SK-N-SH (cell line): ENCODE results near the gene H2AZ2. TPM values are rescaled to one million over a fixed set of nuclear protein-coding genes. Genes with fewer than 3 reads are reported as not detected.
A peak's percentile ranks its signal among the peaks of the same experiment; 100 is the strongest.

Source experiments
- CTCF ChIA-PET: fragments of 300-600, 350-600 bp; formaldehyde crosslinking; extraction: SDS; loops from one replicate; lab custom pipeline; 2021; lab: Yijun Ruan, JAX
- POLR2A ChIA-PET: fragments of 350-600 bp; sonication (Branson Sonifier 250); formaldehyde crosslinking; extraction: SDS; loops from one replicate; lab custom pipeline; 2020; ENCODE audit warnings: antibody characterized with exemption, inconsistent platforms; lab: Yijun Ruan, JAX
- DNase-seq: peaks from one replicate; pipeline ENCODE4 v3.0.0; 2012
- H2AFZ ChIP-seq: fragments of 200-600 bp; sonication (generic); 2 replicates; pipeline ENCODE4 v1.8.1; 2016; ENCODE audit warnings: antibody characterized with exemption, mild to moderate bottlenecking, low read depth
- H3F3A ChIP-seq: fragments of 200-600 bp; sonication (generic); replicated peaks from 2 replicates; pipeline ENCODE3; 2016; ENCODE audit warnings: antibody characterized with exemption, mild to moderate bottlenecking; ENCODE audit not compliant: insufficient read depth
- H3K27ac ChIP-seq, 2 experiments: fragments of 200-500 bp in 1 of 2; fragments of 200-600 bp in 1 of 2; sonication (Bioruptor generic) in 1 of 2; sonication (generic), shearing (Covaris generic) in 1 of 2; 2 replicates each; pipeline versions ENCODE4 v1.5.1 to v1.6.1; 2014 to 2016; ENCODE audit warnings: low read depth in 2 of 2, inconsistent platforms in 1 of 2, low read length in 1 of 2, mild to moderate bottlenecking in 1 of 2, mixed read lengths in 1 of 2
- H3K27me3 ChIP-seq: fragments of 200-600 bp; sonication (generic), shearing (Covaris generic); 2 replicates; pipeline ENCODE4 v1.6.1; 2016; ENCODE audit warnings: mixed run types; ENCODE audit not compliant: insufficient read depth
- H3K36me3 ChIP-seq, 2 experiments: fragments of 200-500 bp in 1 of 2; fragments of 200-600 bp in 1 of 2; sonication (Bioruptor generic) in 1 of 2; sonication (generic) in 1 of 2; replicated peaks in 1 of 2; 2 replicates each; pipeline versions ENCODE3 to v1.5.1; 2014 to 2016; ENCODE audit warnings: low read length in 1 of 2, mild to moderate bottlenecking in 1 of 2; ENCODE audit not compliant: insufficient read depth in 2 of 2, control insufficient read depth in 1 of 2
- H3K4me1 ChIP-seq, 2 experiments: fragments of 200-500 bp in 1 of 2; fragments of 200-600 bp in 1 of 2; sonication (Bioruptor generic) in 1 of 2; sonication (generic), shearing (Covaris generic) in 1 of 2; 2 replicates each; pipeline versions ENCODE4 v1.5.1 to v1.6.1; 2014 to 2016; ENCODE audit warnings: low read depth in 1 of 2, low read length in 1 of 2, mixed run types in 1 of 2; ENCODE audit not compliant: insufficient read depth in 2 of 2, control insufficient read depth in 1 of 2
- H3K4me2 ChIP-seq: fragments of 200-600 bp; sonication (generic), shearing (Covaris generic); 2 replicates; pipeline ENCODE4 v1.6.1; 2017; ENCODE audit warnings: mixed run types
- H3K4me3 ChIP-seq, 2 experiments: fragments of 200-500 bp in 1 of 2; fragments of 200-600 bp in 1 of 2; sonication (Bioruptor generic) in 1 of 2; sonication (generic), shearing (Covaris generic) in 1 of 2; 2 replicates each; pipeline versions ENCODE4 v1.5.1 to v1.8.1; 2014 to 2016; ENCODE audit warnings: low read depth in 2 of 2, inconsistent platforms in 1 of 2, low read length in 1 of 2, mild to moderate bottlenecking in 1 of 2, mixed read lengths in 1 of 2, moderate library complexity in 1 of 2
- H3K79me2 ChIP-seq: fragments of 200-600 bp; sonication (generic); 2 replicates; pipeline ENCODE4 v1.8.1; 2017; ENCODE audit warnings: mild to moderate bottlenecking; ENCODE audit not compliant: insufficient read depth
- H3K9ac ChIP-seq: fragments of 200-600 bp; sonication (generic); 2 replicates; pipeline ENCODE4 v1.6.1; 2017; ENCODE audit warnings: mixed run types
- H3K9me2 ChIP-seq: fragments of 200-600 bp; sonication (generic); 2 replicates; pipeline ENCODE4 v1.6.1; 2017; ENCODE audit warnings: mixed run types
- H3K9me3 ChIP-seq: fragments of 200-600 bp; sonication (generic); 2 replicates; pipeline ENCODE4 v1.6.1; 2017; ENCODE audit warnings: mixed run types, mild to moderate bottlenecking, moderate library complexity
- H4K20me1 ChIP-seq: fragments of 200-600 bp; sonication (generic); 2 replicates; pipeline ENCODE4 v1.6.1; 2017; ENCODE audit warnings: mild to moderate bottlenecking, mixed run types; ENCODE audit not compliant: insufficient read depth
- CTCF ChIP-seq: fragments of 200-600 bp; sonication (generic); IDR thresholded peaks from 2 replicates; pipeline ENCODE4 v1.6.1; 2017; ENCODE audit warnings: antibody characterized with exemption, mild to moderate bottlenecking, moderate library complexity
- ELF1 ChIP-seq: IDR thresholded peaks from 2 replicates; pipeline ENCODE4 v1.4.0; 2012
- GABPA ChIP-seq: IDR thresholded peaks from 2 replicates; pipeline ENCODE4 v1.4.0; 2012; ENCODE audit warnings: low read depth, mild to moderate bottlenecking
- MAX ChIP-seq: IDR thresholded peaks from 2 replicates; pipeline ENCODE4 v1.4.0; 2012; ENCODE audit warnings: low read depth
- NFIC ChIP-seq: IDR thresholded peaks from 2 replicates; pipeline ENCODE4 v1.4.0; 2012; ENCODE audit warnings: borderline replicate concordance
- POLR2AphosphoS5 ChIP-seq: IDR thresholded peaks from 2 replicates; pipeline ENCODE4 v1.6.1; 2012; ENCODE audit warnings: low read depth, low read length
- RAD21 ChIP-seq: IDR thresholded peaks from 2 replicates; pipeline ENCODE4 v1.6.1; 2012; ENCODE audit warnings: mild to moderate bottlenecking, low read length
- RXRA ChIP-seq: IDR thresholded peaks from 2 replicates; pipeline ENCODE4 v1.4.0; 2012; ENCODE audit warnings: low read depth, mild to moderate bottlenecking, borderline replicate concordance
- SMC3 ChIP-seq: IDR thresholded peaks from 2 replicates; pipeline ENCODE4 v1.6.1; 2012; ENCODE audit warnings: low read depth, low read length, improper control_type of control experiment
- TCF12 ChIP-seq: IDR thresholded peaks from 2 replicates; pipeline ENCODE4 v1.4.0; 2012
- TEAD4 ChIP-seq: IDR thresholded peaks from 2 replicates; pipeline ENCODE4 v1.4.0; 2012; ENCODE audit warnings: mild to moderate bottlenecking, borderline replicate concordance; ENCODE audit not compliant: insufficient read depth
- WGBS: methylation state at CpG from one replicate; pipeline ENCODE4 v1.1.6; 2017; ENCODE audit warnings: low lambda C conversion rate; 5-methylcytosine and 5-hydroxymethylcytosine counted together
- polyA plus RNA-seq, 3 experiments: library from polyadenylated mRNA; depleted of rRNA; stranded (reverse); fragments of >200 nt; gene quantifications; 2 replicates each; pipeline ENCODE4 v1.2.3, GENCODE V29; 2012
- TF ChIP-seq, protein P1 (sequence below): IDR thresholded peaks from 2 replicates; pipeline ENCODE4 v1.4.0; 2012; ENCODE audit warnings: low read depth, borderline replicate concordance
- TF ChIP-seq, protein P2 (sequence below): fragments of 150-350 bp; IDR thresholded peaks from 2 replicates; pipeline ENCODE4 v1.6.1; 2017; ENCODE audit warnings: antibody characterized with exemption, low read length, low read depth, borderline replicate concordance
- TF ChIP-seq, protein P3 (sequence below): IDR thresholded peaks from 2 replicates; pipeline ENCODE4 v1.6.1; 2012; ENCODE audit warnings: mild to moderate bottlenecking, low read depth, low read length, moderate library complexity

The H2AZ2 gene
- polyA plus RNA-seq, 1 of the 3 experiments (the other 2 are of a cell fraction) = 389 TPM

GRCh38 chr7:44876393-44876792 lies 28.5 kb upstream of the H2AZ2 start:
- H3K4me3 ChIP-seq = no peak overlapping the region
- peaks cover 59% of the 10 kb centered on the region for H3K79me2 ChIP-seq
- CTCF ChIA-PET = interaction anchor here (0.8 to 3.4 kb wide), 8 partner anchors 19 to 311 kb away, joined by 3 to 23 read pairs (median 3); no protein-coding TSS in a partner anchor
- H3K4me2 ChIP-seq = no peak overlapping the region
- H3K4me1 ChIP-seq = peaks cover 0 to 15% of the 10 kb centered on the region in 2 experiments; a peak in 2 of 4 replicates
- no peaks in the 10 kb centered on the region for H3K27me3 ChIP-seq
- TF ChIP-seq GABPA (no peak), POLR2AphosphoS5 (0 out of 2 replicates have a peak, but pooled peaks have one; percentile 7)
- no peak overlapping the region for H2AFZ ChIP-seq
- WGBS = 94% methylated on average over 4 of the region's 4 CpGs
- DNase-seq = no peak
- no peaks in the 10 kb centered on the region for H3K9me3 ChIP-seq
- POLR2A ChIA-PET = interaction anchor here (0.6 kb wide), 1 partner anchor 9 kb away, joined by 3 read pairs; the partner anchor contains the start of gene PURB
- H3K36me3 ChIP-seq = peaks cover 41 to 44% of the 10 kb centered on the region in 2 experiments
- H3F3A ChIP-seq = peaks cover 40% of the 10 kb centered on the region
- H4K20me1 ChIP-seq = peaks cover 55% of the 10 kb centered on the region
- H3K9me2 ChIP-seq = no peaks in the 10 kb centered on the region
- H3K9ac ChIP-seq = no peak overlapping the region
- H3K27ac ChIP-seq = no peak overlapping the region

DNA sequence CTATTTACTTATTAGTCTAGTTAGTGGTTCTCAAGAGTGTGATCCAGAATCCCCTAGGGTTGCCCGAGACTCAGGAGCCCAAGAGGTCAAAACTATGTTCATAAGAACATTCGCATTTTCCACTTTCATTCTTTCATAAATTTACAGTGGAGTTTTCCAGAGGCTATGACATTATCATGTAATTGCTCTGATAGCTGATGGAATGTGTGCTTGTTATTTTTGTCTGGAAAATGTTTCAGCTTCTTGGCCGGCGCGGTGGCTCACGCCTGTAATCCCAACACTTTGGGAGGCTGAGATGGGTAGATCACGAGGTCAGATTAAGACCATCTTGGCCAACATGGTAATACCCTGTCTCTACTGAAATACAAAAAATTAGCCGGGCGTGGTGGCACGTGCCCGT lies 27.4 kb upstream of the H2AZ2 start:
- Histone ChIP-seq H3K27ac (no peak overlapping the region), H3K27me3 (no peaks in the 10 kb centered on the region), H3K79me2 (peaks cover 48% of the 10 kb centered on the region), H3K9me2 (no peaks in the 10 kb centered on the region), H3K9ac (no peak overlapping the region), H3K4me2 (no peak overlapping the region), H3K4me3 (no peak overlapping the region), H4K20me1 (peaks cover 44% of the 10 kb centered on the region), H3K4me1 (peaks cover 0 to 3% of the 10 kb centered on the region in 2 experiments; a peak in 2 of 4 replicates), H2AFZ (no peak overlapping the region), H3F3A (peaks cover 38% of the 10 kb centered on the region), H3K9me3 (no peaks in the 10 kb centered on the region), H3K36me3 (peaks cover 29 to 37% of the 10 kb centered on the region in 2 experiments)
- TF ChIP-seq RXRA = no peak
- TF ChIP-seq POLR2AphosphoS5 = 0 out of 2 replicates have a peak, but pooled peaks have one; percentile 14
- no peak for DNase-seq
- ChIA-PET POLR2A (interaction anchor here (1.1 kb wide), 1 partner anchor 293 kb away, joined by 3 read pairs; no protein-coding TSS in a partner anchor), CTCF (interaction anchor here (0.8 to 4.0 kb wide), 5 partner anchors 10 to 261 kb away, joined by 3 to 28 read pairs (median 4); partner anchors contain the start of gene H2AZ2)
- 94% methylated on average over 11 of the region's 11 CpGs for WGBS

GRCh38 chr7:44872787-44873186 lies 24.9 kb upstream of the H2AZ2 start:
- Histone ChIP-seq H3K79me2 (peaks cover 23% of the 10 kb centered on the region), H3K27me3 (no peaks in the 10 kb centered on the region), H4K20me1 (peaks cover 21% of the 10 kb centered on the region), H3K36me3 (peaks cover 10 to 12% of the 10 kb centered on the region in 2 experiments), H3K4me1 (0 out of 4 replicates have a peak, but pooled peaks cover 0 to 1% of the 10 kb centered on the region in 2 experiments), H3K27ac (no peak overlapping the region), H3K4me2 (no peak overlapping the region), H3K9me2 (no peaks in the 10 kb centered on the region), H3F3A (peaks cover 26% of the 10 kb centered on the region), H3K4me3 (no peak overlapping the region), H3K9ac (no peak overlapping the region), H3K9me3 (no peaks in the 10 kb centered on the region), H2AFZ (no peak overlapping the region)
- ChIA-PET POLR2A (no interaction called here), CTCF (interaction anchor here (1.6 to 4.0 kb wide), 4 partner anchors 15 to 263 kb away, joined by 3 to 28 read pairs (median 10); partner anchors contain the start of gene H2AZ2)
- 92% methylated on average over 1 of the region's 1 CpG for WGBS
- no peak for DNase-seq
- TF ChIP-seq RAD21 (no peak), NFIC (no peak), TEAD4 (no peak), CTCF (no peak), TCF12 (no peak), MAX (no peak), SMC3 (no peak), ELF1 (no peak)
- TF ChIP-seq, protein P1, sequence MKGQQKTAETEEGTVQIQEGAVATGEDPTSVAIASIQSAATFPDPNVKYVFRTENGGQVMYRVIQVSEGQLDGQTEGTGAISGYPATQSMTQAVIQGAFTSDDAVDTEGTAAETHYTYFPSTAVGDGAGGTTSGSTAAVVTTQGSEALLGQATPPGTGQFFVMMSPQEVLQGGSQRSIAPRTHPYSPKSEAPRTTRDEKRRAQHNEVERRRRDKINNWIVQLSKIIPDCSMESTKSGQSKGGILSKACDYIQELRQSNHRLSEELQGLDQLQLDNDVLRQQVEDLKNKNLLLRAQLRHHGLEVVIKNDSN = no peak
- TF ChIP-seq, protein P2, sequence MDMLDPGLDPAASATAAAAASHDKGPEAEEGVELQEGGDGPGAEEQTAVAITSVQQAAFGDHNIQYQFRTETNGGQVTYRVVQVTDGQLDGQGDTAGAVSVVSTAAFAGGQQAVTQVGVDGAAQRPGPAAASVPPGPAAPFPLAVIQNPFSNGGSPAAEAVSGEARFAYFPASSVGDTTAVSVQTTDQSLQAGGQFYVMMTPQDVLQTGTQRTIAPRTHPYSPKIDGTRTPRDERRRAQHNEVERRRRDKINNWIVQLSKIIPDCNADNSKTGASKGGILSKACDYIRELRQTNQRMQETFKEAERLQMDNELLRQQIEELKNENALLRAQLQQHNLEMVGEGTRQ = no peak
- TF ChIP-seq, protein P3, sequence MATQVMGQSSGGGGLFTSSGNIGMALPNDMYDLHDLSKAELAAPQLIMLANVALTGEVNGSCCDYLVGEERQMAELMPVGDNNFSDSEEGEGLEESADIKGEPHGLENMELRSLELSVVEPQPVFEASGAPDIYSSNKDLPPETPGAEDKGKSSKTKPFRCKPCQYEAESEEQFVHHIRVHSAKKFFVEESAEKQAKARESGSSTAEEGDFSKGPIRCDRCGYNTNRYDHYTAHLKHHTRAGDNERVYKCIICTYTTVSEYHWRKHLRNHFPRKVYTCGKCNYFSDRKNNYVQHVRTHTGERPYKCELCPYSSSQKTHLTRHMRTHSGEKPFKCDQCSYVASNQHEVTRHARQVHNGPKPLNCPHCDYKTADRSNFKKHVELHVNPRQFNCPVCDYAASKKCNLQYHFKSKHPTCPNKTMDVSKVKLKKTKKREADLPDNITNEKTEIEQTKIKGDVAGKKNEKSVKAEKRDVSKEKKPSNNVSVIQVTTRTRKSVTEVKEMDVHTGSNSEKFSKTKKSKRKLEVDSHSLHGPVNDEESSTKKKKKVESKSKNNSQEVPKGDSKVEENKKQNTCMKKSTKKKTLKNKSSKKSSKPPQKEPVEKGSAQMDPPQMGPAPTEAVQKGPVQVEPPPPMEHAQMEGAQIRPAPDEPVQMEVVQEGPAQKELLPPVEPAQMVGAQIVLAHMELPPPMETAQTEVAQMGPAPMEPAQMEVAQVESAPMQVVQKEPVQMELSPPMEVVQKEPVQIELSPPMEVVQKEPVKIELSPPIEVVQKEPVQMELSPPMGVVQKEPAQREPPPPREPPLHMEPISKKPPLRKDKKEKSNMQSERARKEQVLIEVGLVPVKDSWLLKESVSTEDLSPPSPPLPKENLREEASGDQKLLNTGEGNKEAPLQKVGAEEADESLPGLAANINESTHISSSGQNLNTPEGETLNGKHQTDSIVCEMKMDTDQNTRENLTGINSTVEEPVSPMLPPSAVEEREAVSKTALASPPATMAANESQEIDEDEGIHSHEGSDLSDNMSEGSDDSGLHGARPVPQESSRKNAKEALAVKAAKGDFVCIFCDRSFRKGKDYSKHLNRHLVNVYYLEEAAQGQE = no peak
